Measurements from ENCODE around the gene MAML2. TPM values are rescaled to one million over a fixed set of nuclear protein-coding genes. Genes with fewer than 3 reads are reported as not detected.

MAML2 gene
- total and polyA plus RNA-seq, 9 of the 15 experiments (the other 6 are each of a cell fraction or from before 2014, with no cell fraction given) = 0.79 to 6.8 (median 4.8) TPM

DNA sequence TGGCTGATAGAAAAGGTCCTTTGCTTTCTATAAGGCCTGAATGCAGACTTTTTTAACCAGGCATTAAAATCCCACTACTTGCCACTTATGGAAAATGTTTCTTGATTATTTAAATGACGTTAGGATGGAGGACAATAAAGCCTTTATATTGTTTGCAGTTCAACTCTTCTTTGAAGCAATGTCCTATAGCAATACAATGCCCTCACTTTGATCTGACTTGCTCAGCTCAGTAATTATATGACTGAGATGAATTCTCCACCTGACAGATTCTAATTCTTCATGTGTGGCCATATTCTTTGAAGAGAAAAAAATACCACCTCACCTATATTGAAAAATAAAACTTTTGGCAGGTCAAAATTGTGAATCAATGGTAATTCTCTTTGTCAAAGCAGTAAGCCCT lies 237.1 kb downstream of the MAML2 start:
- in situ Hi-C loops (cut with MboI) (no loop called here), intact Hi-C loops (cut with micrococcal nuclease) (loop anchor here (5.0 kb wide), 1 partner anchor 46 kb away; no protein-coding TSS in a partner anchor)
- CTCF ChIA-PET (ENCODE audit: low intra/inter-chr PET ratio) = no interaction called here
- no peak overlapping the region for H2AFZ ChIP-seq (ENCODE audit: low read depth, low read length)
- no peak for TF ChIP-seq SMARCC2 (IDR thresholded peaks at IDR 0.05; ENCODE audit: low read depth)
- no peak for TF ChIP-seq MTA2 (IDR thresholded peaks at IDR 0.05; ENCODE audit: low read depth)
- no peak for TF ChIP-seq EWSR1 (IDR thresholded peaks at IDR 0.05; ENCODE audit: borderline replicate concordance, low read depth, partially characterized antibody)
- no peak for TF ChIP-seq CCNT2 (IDR thresholded peaks at IDR 0.05; ENCODE audit: borderline replicate concordance, extremely low read depth, insufficient read length, low read depth, low read length)
- TF ChIP-seq EP400 (IDR thresholded peaks at IDR 0.05) = no peak
- TF ChIP-seq POU5F1 (IDR thresholded peaks at IDR 0.05; ENCODE audit: borderline replicate concordance, low read depth, low read length, partially characterized antibody) = no peak
- TF ChIP-seq ZC3H11A (IDR thresholded peaks at IDR 0.05; ENCODE audit: low read depth, low read length) = no peak
- H3K27me3 ChIP-seq (ENCODE audit: control insufficient read depth in 2 of 2, insufficient read depth in 2 of 2, low read length in 2 of 2) = no peaks in the 10 kb centered on the region
- DNase-seq (ENCODE audit: extremely low read depth in 1 of 4, low spot score in 3 of 4) (no peak), ATAC-seq (no peak), FAIRE-seq (no peak)
- no peaks in the 10 kb centered on the region for H4K20me1 ChIP-seq (replicated peaks; ENCODE audit: control insufficient read depth, insufficient read depth, low read length)
- H3K9me1 ChIP-seq (ENCODE audit: control insufficient read depth, insufficient read depth, low read length) = no peaks in the 10 kb centered on the region
- H3K4me2 ChIP-seq (ENCODE audit: insufficient read depth, low read length) = no peak overlapping the region
- WGBS (ENCODE audit: insufficient coverage, low coverage, missing lambda C conversion rate) = 7% methylated on average over 1 of the region's 1 CpG
- H3K27ac ChIP-seq (ENCODE audit: extremely low read depth, low read depth, low read length) = no peak overlapping the region; the same call in 2 of the 3 replicates
- H3K9me3 ChIP-seq (replicated peaks; ENCODE audit: control insufficient read depth, insufficient read depth, low read depth, low read length) = no peaks in the 10 kb centered on the region
- H3K4me3 ChIP-seq = no peak overlapping the region
- no peak overlapping the region for H3K9ac ChIP-seq (ENCODE audit: insufficient read depth in 1 of 2, low read depth in 2 of 2, low read length in 2 of 2)
- peaks cover 9 to 43% of the 10 kb centered on the region in 2 experiments; a peak in 4 of 5 replicates for H3K4me1 ChIP-seq (replicated peaks in 1 of 2; ENCODE audit: control insufficient read depth in 2 of 2, insufficient read depth in 2 of 2, low read length in 2 of 2)
- H3K79me2 ChIP-seq (ENCODE audit: control insufficient read depth, insufficient read depth, low read length) = no peaks in the 10 kb centered on the region
- BruUV-seq (replicated peaks) = no TSS peak
- POLR2A ChIA-PET = interaction anchor here (0.6 to 1.1 kb wide), 5 partner anchors 13 to 164 kb away, joined by 3 to 4 read pairs (median 3); no protein-coding TSS in a partner anchor
- no peaks in the 10 kb centered on the region for H3K36me3 ChIP-seq (ENCODE audit: control insufficient read depth, insufficient read depth, low read length)

Data from K562 (cell line).